ENCODE results near the gene PRKCB.

PRKCB gene

DNA sequence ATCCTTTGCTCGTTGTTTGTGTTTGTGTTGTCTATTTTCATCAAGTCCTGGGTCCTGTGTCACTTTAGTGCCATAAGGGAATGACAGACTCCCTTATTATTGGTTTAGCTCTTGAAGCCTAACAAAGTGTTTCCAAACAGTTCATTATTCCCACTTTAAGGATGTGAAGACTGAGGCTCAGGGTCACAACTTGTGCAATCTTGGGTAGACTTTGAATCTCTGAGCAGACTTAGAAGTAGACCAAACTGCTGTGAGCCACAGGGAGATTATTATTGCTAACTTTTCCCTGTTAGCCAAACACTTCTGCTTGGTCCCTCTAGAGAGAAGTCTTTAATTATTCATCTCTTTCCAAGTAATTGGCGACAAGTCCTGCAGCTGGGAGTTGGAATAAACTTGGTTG is 31.8 kb downstream of the PRKCB start:
- DNase-seq: no peak

- no peak for DNase-seq
These were observed 32.4 kb downstream of the PRKCB start for GRCh38 chr16:23868136-23868535.

DNA sequence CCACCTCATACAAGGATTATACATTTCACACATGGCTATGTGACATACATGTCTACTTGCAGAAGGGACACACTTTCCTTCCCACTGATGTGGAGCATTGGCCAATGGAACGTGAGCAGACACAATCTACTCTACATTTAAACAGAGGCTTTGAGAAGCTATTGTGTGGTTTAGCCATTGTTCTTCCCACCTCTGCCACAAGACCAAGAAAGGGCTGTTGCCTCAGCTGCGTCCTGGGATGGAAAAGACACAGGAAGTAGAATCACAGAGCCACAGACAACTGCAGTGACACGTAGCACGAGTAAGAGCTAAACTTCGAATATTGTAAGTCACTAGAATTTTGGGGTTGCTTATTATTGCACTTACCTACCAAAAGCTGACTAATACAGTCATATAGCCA is 33.3 kb downstream of the PRKCB start:
- no peak for DNase-seq

GRCh38 chr16:23871924-23872323 is 36.1 kb downstream of the PRKCB start:
- peak; percentile 9 for DNase-seq

DNA sequence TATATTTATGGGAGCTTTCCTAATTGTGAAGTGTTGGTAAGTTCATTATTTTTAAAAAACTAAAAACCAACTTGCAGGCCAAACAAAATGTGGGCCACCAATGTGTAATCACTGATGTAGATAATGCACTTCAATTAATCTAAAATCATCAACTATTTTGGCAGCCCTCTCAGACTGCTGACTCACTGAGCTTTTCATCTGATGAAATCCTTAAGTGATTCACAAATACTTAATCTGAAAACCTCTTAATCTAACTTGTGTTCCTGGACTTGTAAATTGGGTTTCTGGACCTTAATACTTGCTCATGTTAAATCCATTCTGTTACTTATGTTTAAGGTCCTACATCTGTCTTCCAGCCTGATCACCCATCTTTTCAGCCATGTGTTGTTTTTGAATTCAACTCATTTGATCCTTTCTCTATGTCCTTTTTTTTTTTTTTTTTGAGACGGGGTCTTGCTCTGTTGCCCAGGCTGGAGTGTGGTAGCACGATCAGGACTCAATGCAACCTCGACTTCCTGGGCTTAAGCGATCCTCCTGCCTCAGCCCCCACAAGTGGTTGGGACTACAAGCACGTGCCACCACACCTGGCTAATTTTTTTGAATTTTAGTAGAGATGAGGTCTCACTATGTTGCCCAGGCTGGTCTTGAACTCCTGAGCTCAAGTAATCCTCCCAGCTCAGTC is 39.0 kb downstream of the PRKCB start:
- no peak for DNase-seq

DNA sequence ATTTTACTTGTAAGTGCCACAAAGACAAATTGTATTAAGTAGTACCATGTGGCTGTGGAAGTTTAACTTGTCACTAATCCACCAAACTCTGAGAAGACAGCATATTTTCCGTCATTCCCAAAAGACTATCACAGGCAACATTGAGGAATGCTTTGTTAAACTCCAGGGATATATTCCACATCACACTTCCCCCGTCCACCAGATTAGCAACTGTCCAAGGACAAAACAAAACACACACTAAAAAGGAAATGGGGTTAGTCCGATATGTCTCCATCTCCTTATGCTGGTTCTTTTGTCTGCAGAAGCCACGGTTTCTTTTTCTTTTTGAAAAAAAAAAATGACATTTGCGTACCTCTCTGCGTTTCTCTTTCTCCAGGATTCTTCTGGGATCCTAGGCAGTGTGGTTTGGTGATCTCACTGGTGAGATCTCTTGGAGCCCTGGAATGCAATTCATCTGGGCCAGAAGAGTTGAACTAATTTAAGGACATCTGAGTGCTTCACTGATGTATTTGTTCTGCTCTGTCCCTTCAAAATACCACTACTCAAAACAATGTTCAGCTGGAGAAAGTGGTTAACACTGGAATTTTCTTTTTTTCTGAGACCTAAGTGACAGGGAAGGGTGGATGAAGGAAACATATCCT is 40.6 kb downstream of the PRKCB start:
- DNase-seq: no peak

DNA sequence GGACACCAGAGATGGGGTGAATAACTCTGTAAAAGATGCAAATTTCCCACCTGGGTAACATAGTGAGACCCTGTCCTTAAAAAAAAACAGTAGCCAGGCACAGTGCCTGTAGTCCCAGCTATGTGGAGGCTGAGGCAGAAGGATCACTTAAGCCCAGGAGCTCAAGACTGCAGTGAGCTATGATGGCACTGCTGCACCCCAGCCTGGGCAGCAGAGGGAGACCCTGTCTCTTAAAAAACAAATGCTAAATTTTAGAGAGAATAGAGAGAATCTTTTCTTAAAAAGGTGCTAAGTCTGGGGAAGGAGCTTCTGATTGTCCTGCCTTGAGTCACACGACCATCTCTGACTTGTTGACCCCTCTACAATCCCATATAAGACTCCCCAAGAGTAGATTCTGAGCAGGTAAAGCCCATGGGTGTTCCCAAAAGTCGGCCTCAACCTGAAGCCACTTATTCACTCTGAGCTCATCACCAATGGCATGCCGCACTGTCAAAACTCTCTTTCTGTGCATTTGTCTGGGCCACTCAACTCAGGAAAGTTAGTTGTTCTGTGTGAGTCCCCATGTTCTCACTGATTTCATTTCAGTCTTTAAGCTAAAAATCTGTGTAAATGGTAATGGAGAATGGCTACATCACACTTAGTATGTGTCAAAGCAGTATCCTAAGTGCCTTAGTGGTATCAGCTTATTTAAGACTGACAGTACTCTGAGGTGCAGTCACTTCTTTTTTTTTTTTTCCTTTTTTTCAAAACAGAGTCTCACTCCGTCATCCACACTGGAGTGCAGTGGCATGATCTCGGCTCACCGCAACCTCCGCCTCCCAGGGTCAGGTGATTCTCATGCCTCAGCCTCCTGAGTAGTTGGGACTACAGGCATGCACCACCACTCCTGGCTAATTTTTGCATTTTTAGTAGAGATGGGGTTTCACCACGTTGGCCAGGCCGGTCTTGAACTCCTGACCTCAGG is 41.6 kb downstream of the PRKCB start:
- DNase-seq: no peak

GRCh38 chr16:23879735-23880373 is 44.1 kb downstream of the PRKCB start:
- DNase-seq: no peak

GRCh38 chr16:23889189-23889588 is 53.4 kb downstream of the PRKCB start:
- no peak for DNase-seq

- DNase-seq: no peak
These were observed 58.2 kb downstream of the PRKCB start for GRCh38 chr16:23893986-23894385.

DNA sequence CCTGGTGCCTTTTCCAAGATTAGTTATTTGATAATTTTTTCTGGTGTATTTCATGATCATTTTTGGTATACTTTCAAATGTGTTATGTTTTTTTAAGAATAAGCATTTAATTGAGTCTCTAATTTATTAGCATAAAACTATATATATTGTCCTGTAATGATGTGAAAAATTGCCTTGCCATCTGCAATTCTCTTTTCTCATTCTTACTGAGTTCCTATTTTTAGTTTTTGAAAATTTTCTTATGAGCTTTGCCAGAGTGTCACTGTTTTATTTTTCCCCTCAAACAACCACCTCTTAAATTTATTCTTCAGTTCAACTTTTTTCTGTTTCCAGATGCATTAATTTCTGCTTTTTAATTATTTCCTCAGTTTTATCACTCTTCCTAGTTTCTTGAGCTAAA is 59.3 kb downstream of the PRKCB start:
- DNase-seq: no peak

GRCh38 chr16:23896832-23897821 is 61.3 kb downstream of the PRKCB start:
- no peak for DNase-seq

DNA sequence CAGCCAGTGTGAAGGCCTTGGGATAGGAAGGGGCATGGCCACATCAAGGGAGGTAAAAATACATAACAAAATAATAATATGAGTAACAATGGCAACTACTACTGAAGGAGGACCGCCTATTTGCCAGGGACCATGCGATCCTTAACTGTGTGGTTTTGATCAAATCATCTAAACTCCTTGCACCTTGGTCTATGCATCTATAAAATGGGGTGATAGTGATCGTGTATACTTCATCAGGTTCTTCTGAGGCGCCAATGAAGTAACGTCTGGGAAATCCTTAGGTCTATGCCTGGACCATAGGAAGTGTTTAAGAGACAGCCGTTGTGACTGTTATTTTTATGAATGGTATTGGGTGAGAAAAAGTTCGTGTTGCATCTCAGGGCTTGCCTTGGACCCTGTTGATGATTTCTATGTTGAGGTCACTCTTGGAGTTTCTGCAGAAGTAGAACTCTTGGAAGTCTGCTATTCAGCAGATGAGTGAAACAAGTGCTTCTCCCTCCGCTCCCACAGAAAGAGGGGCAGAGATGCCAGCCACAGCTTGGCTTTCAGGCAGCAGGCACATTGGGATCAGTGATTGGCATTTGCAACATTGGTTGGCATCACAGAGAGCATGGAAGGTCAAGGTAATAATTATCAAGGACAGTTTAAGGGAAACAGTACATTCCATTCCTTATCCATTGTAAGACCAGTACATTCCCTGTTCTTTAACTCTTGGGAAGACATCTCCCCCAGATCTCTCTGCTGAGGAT is 63.1 kb downstream of the PRKCB start:
- no peak for DNase-seq

DNA sequence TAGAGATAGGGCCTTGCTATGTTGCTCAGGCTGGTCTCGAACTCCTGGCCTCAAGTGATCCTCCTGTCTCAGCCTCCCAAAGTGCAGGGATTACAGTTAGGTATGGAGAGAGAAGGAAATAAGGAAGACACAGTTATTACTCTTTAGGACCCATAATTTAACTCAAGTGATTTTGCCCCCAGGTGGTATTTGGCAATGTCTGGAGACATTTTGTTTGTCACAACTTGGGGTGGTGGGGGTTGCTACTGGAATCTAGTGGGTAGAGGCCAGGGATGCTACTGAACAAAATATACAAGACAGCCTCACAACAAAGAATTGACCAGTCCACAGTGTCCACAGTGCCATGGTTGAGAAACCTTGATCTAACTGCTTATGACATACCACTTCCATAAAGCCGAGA is 64.1 kb downstream of the PRKCB start:
- DNase-seq: no peak

DNA sequence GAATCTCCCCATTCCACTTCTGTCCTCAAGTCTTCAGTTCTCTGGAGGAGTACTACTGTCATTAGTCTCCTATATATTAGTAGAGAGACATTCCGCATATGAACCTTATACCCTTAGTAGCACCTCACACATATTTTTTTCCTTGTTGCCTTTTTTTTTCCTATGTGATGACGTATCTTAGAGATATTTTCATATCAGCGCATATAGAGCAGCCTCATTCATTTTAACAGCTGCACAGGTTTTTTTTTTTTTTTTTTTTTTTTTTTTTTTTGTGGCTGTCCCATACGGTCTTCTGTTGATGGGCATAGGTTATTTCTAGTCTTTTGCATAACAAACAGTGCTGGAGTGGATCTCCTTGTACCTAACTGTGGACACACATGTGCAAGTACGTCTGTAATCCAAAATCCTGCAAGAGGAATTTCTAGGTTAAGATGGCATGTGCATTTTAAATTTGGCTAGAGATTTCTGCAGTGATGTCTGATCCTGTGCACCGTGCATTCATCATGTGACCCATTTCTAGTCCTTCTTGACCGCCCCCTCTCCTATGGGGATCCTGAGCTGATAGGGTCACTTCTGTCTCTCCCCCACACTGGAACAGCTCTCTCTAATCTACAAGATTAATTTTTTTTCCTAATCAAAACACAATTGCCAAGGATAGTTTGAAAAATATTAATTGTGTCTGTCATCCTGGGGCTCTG is 64.8 kb downstream of the PRKCB start:
- no peak for DNase-seq

DNA sequence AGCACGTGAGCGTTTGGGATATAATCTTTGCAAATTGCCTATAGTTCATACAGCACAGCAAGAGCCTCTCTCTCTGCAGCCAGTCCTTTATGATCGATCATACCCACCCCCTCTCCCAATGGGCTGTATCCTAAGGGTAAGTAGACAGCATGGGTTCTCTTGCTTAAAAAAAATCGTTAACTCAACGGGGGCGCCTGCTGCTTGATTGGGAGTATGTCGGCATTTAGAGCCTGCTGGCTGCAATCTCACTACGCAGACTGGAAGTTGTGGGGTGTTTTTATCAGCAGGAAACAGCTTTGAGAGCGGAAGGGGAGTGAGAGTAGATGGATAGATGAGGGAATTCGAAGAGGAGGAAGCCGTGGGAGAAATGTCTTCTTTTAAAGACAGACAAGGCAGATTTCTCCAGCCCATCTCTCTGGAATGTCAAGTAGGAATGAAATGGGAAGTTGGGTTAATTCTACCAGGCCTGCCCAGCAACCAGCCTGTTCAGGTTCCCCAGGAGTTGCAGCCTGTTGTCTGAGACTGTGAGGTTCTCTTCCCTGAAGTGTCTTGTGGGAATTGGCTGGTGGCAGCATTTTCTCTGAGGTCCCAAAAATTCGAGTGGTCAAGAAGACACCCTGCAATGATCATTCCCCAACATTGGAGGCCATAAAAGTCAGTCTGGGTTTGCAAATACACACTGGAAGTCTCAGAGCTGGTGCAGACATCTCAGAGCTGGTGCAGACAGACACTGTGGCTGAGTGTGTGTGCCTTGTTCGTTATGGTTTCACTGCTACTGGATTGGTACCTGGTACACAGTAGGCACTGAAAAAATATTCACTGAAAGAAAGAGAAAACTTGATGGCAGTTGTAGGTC is 65.6 kb downstream of the PRKCB start:
- DNase-seq: no peak

- DNase-seq: no peak
These were observed 66.4 kb downstream of the PRKCB start for GRCh38 chr16:23902034-23902747.

GRCh38 chr16:23902748-23903414 is 67.1 kb downstream of the PRKCB start:
- DNase-seq: no peak

Data from NCI-H446 treated with DMSO at 0.1 percent for 48 hours (cell line).